Ramos (cell line): ENCODE data around the gene UNC13C.
"Not testable (repeated sequence)": the region's sequence is repeated elsewhere in the genome, so short reads cannot be mapped to it uniquely, and the experiment has no call there.

Experiments
- in situ Hi-C: fragments of 300-500 bp; cut with MboI; formaldehyde crosslinking; loops from one replicate; pipeline ENCODE4 v1.14.3; 2022; ENCODE audit warnings: low sequenced_read_pairs; ENCODE audit not compliant: unreplicated experiment

UNC13C gene

DNA sequence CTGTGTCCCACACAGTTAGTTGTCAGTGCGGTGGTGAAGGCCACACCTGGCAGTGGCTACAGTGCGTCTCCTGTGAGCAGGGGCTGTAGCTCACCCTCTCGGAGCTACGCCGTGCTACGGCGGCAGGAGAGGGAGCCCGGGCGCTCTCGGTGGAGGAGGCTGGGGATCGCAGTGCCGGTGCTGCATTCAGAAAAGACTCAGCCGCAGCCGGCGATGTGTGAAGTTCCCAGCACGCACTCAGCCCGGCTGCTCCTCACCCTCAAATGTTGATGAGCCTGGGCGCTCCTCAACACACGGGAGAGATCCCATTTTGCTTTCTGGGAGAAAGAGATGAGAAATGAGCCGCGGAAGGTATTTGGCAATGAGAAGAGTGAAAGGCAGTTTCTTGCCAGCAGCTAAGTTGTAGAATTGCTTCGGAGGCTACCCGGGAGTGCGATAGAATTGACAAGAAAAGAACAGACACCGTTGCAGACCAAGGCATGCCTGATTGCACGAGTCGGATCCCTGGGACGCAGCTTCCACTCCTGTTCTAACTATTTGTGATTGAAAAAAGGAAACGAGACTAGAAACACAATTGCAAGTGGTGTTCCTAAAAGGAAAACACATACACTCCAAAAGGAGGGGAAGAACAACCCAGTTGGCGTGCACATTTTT is at the start of gene UNC13C:
TSS of gene UNC13C (plus strand) at position 189 of the 654 bp plus-strand sequence. CDS start 34,463 bp downstream, outside the sequence.
- in situ Hi-C loops: no loop called here

DNA sequence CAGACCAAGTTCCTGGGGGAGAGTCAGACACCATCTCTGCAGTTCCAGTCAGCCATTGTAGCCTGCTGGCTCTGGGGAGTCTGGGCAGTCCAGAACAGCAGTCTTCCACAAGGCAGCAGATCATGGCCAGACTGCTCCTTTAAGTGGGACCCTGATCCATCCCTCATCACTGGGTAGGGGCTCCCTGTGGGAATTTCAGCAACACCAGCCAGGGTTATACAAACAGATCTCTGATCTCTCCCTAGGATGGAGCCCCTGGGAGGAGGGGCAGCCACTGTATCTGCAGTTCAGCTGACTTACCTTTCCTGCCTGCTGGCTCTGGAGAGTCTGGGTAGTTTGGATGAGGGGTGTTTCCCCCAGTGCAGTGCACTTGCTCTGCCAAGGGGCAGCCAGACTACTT is 42.1 kb upstream of the UNC13C start:
- in situ Hi-C loops: no loop called here

DNA sequence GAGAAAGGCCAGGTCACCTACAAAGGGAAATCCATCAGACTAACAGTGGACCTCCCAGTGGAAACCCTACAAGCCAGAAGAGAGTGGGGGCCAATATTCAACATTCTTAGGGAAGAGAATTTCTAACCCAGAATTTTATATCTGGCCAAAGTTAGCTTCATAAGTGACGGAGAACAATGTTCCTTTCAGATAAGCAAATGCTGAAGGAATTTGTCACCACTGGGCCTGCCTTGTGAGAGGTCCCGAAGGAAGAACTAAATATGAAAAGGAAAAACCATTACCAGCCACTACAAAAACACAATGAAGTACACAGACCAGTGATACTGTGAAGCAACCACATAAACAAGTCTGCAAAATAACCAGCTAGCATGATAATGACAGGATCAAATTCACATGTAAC is 40.6 kb upstream of the UNC13C start:
- in situ Hi-C loops: not testable (repeated sequence)

DNA sequence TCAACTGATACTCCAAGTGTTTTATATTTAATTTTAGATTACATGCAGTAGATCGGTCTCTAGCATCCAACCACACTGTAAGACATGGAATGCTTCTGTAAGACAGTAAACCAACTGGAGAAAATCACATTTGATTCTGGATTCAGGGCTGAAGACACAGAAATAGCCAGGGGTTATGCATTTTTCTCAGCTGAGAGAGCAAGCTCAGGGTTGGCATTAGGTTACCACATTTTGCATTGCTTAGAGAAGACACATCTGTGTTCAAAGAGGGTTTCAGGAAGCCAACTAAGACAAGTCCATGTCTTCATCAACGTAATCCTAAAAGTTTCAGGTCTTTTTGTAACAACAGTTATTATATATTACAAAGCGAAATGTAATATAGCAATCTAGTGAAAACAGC is 27.7 kb upstream of the UNC13C start:
- in situ Hi-C loops: no loop called here

DNA sequence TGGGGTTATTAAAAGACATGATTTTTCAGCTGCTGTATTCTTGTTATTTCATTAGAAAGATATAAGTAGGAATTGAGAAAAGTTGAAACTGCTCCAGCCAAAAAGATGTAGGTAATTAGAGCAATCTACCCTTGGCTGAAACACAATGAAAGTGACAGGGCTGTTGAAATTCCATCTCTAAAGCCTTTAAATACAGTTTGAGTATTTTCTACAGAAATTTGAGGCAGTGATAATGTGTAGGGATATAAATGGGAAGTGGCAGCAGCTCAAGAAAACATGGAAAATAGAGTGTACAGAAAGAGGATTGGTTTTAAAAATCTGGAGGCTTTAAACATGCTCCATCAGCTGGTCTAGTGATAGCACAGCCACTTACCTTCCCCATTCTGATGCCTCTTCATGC is 22.8 kb upstream of the UNC13C start:
- in situ Hi-C loops: no loop called here

DNA sequence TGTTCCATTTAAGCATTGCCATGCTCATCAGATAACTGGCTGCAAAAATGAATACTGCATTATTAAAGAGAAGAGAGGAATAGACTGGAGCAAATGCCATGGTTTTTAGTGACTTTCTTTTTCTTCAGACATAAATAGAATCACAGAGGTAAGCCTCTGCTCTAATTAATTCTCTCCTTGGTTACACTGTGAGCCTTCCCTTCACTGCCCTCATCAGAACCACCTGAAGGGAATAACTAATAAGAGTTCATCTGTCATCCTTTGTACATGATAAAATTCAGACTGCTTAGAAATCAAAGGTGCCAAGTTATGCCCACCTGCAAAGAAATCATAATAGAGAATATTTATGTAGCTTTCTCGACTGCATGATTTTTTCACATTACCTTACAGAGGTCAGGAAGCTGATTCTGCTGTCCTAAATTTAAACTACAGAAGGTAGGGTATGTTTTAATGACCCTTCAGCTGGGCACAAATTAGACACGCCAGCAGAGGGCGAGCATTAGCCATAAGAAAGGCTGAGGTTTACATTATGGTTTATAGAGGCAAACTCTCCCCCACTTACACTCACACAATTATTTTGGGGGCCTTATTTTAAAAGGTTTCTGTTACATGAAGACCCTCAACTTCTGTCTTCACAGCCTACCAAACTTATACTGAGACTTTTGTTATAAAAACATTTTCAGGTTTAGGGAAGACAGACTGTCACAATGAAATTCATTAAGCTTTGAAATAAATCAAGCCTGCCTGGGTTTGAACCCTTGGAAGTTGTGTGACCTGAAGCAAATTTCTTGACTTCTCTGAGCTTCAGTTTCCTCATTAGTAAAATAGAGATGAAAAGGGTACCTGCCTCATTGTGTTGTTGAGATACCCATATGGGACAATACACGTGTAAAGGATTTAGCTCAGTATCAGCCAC is 15.3 kb upstream of the UNC13C start:
- in situ Hi-C loops: no loop called here

DNA sequence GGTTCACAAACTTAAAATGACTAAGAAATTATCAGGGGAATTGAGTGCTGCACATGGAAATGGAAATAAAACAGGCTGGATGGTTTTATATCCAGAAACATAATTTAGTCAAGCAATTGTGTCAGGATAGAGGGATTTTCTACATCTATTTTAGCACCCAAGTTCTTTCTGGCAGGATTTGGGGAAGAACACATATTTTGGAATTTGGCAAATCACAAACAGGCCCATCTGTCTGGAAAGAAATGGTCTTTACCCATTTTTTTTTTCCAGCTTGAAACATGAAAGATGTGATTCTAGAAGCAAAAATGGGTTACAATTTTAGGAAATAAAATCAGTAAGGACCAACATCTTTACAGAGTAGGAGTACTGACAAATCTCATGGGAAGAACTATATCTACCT is 14.4 kb upstream of the UNC13C start:
- in situ Hi-C loops: no loop called here

DNA sequence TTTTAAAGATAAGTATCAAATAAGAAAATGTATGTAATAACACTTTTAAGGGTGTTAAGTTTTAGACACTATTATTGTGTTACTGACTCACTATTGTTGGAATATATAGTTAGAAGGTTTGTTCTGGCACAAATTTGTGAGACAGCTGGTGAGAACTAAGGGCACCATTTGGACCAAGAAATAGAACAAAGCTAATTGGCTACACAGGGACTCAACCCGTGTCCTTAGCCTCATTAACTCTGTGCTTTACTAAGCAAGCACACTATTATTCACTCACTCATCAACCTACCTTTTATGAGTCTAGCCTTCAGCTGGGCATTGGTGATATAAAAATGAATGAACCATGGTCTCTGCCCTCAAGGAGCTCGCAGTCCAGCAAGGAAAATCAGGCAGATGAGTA is 4.1 kb upstream of the UNC13C start:
- in situ Hi-C loops: no loop called here

DNA sequence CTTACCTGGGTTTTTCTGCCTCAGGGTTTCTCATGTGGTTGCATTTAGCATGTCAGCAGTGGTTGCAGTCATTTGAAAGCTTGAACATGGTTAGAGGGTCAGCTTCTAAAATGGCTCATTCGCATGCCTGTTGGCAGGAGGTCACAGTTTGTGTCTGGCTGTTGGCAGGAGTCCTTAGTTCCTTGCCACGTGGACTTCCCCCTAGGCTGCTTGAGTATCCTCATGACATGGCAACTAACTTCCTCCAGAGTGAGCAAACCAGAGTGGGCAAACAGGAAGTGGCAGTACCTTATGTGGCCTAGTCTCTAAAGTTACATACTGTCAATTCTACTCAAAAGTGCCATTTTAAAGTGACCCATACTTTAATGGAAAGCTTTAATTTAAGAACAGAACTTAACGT is 3.4 kb upstream of the UNC13C start:
- in situ Hi-C loops: no loop called here

DNA sequence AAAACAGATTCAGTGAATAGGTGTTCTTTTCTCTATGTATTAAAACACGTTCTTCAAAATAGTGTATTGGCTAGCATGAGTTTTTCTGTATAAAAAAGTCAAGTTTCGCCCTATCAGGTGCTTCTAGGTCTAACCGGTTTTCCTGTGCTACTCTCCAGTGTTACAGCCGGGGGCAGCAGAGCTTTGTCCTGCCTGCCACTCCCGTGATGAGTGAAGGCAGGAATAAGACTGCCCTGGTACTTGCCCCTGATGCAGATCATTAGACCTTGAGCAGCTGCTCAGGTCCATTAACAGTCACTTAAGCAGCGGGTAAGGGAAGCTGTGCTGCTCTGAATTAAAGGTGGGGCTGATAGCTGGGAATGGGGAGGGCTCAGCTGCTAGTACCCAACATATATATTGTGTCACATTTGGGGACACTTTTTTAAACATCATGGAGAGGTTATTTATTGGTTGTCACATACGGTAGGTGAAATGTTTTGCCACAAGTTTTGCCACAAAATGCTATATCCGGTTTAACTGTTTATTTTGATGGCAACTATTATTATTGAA is 1.3 kb upstream of the UNC13C start:
- in situ Hi-C loops: no loop called here

DNA sequence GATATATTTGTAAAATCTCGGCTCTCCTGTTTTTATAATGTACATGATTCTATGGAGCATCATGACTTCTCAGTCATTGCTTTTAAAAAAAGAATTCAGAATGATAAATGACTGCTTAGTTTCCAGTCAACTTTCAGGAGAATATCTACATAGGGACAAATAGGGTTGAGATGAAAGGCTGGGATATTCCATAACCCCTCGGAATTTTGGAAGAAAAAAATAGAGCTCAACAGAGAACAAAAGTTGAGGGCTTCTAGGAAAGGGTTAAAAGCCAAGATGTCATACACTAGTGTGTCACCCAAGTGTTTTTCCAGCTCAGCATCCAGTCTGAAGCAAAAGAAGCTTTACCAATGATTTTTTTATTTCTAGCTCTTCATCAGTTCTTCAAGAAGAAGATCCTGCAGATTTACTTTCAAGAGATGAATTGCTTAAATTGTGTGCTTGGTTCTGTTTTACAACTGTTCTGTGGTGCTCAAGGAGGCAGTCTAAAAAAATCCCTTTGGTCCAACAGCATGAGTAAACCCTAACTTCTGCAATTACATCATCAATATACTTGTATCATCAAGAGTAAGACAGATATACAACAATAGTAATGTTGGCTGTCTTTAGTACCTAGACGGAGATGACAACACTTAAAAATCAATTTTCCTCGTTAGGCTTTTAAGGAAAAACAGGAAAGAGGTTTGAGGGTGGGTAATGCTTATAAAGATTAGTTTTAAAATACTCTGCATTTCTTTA is 979 bp downstream of the UNC13C start:
- in situ Hi-C loops: no loop called here

DNA sequence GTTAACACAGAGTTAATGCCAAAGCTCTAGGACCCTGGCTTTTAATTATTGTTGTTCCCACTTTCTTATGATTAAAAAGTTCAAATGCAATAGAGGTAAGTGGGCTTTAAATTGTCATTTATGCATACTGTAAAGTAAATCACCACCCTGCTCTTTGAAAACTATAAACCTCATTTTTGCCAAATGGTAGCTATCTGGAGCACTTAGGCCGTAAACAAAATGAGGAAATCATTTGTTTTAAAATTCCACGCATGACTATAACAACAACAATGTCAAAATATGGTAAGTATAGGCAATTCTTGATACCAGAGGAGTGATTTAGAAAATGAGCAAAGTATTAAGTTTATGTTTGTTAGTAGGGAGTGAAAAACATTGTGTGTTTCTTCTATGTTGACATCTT is 1.8 kb downstream of the UNC13C start:
- in situ Hi-C loops: no loop called here

DNA sequence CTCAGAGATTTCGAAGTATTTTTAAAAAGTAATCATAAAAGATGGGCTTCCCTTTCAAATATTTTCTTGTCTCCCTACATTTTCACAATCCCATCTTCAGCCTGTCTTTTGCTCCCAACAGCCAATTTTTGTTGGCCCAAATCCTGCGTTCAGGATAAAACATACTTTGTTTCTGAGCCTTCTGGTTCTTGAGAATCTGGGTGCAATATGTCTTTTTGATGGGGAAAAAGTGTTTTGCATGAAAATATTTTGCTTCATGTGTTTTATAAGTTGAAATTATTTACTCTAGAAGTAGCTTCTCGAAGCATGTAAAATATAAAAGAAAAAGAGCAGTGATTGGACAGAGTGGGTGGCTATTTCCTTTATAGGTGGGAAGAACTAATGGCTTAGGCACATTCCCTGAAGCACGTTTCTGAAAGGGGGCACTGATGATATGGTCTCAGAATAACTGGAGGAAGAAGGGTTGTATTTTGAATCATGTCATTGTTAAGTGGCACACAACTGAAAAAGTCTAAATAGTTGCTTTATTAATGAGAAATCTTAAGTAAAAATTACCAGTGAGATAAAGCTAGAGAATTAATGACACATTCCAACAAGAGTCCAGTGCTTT is 3.9 kb downstream of the UNC13C start:
- in situ Hi-C loops: no loop called here

DNA sequence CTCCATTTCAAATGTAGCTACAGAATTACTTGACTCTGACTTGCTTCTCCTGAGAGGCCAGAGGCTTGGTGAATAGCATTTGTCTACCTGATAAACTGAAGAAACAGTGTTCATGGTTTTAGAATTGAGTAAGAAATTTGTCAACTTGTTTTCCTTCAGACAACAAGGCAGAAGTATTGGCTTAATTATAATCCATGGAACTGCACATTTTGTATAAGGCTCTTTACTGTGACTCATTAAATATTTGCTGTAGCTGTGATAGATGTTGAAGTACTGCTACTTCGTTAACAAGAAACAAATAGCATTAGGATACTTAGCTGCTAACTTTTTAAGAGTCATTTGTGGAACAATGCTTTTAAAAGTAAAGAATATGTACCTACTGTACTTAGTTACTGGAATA is 4.6 kb downstream of the UNC13C start:
- in situ Hi-C loops: no loop called here

DNA sequence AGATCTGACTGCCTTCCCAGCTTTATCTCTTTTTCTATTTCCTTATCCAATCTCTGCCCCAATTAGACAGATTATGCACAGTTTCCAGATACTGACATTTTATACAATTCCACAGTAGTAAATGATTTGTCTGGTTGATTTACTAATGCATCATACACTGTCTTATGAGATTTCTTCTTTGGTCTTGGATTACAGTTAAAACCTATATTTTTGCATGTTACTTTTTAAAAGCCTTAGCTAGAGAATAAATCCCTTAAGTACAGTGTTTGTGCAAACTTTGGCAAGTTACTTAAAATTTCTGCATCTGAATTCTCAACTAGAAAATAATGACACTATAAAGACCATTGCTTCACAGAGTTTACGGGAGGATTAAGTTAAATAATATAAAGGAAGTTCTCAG is 6.0 kb downstream of the UNC13C start:
- in situ Hi-C loops: no loop called here

DNA sequence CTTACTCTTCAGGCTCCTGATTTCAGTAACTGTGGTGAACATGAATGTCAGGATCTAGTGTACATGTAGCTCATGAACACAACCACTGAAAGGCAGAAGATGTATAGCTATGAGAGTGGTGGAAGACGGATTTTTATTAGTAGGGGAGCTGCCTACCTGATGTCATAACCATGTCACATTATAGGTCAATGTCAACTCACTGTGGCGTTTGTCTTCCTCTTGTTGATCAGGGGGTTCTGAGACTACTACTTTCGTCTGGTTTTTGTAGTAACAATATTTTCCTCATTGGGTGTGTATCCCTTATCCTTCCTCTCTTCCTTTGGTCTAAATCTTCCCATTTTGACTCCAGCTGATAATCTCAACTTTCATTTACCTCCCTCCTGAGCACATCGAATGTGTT is 7.3 kb downstream of the UNC13C start:
- in situ Hi-C loops: no loop called here

DNA sequence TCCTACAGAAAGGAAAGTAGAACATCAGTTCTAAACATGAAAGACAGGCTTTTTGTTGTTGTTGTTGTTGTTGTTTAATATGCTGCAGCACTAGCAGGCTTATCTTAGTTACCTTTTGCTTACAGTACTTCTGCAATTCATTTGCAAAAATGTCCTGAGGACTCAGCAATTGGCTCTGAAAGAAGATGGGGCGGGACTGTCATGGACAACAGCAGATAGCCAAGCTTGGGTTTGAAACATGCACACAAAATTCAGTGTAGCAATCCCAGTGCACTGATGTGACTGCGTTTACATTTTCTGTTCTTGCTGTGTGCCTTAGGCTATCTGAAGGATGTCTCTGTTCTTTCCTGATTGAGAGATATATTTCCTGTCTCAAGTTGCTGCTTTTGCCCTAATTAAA is 9.2 kb downstream of the UNC13C start:
- in situ Hi-C loops: no loop called here

DNA sequence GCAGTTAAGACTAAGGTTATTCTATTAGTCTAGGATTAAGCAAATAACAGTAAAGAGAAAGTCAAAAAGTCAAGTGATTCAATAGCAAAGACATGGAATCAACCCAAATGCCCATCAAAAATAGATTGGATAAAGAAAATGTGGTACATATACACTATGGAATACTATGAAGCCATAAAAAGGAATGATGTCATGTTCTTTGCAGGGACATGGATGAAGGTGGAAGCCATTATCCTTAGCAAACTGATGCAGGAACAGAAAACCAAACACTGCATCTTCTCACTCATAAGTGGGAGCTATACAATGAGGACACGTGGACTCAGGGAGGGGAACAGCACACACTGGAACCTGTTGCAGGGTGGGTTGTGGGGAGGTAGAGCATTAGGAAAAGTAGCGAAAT is 29.0 kb downstream of the UNC13C start:
- in situ Hi-C loops: no loop called here

DNA sequence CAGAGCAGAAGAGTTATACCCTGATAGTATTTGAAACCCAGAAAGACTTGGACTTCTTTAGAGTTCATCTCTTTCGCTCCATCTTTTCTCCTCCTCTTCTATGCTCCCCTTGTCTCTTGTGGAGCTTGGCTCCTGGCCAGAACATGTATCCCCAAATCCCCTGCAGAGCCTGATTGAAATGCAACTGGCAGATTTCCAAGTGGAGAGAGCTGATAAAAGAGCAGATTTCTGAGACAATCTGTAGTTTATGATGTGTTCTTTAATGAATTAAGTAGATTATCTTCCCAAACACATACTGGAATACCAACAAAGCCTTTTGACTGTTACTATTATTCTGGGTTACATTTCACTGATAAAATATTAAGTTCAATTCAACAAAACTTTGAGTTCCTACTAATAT is 33.4 kb downstream of the UNC13C start:
- in situ Hi-C loops: no loop called here

DNA sequence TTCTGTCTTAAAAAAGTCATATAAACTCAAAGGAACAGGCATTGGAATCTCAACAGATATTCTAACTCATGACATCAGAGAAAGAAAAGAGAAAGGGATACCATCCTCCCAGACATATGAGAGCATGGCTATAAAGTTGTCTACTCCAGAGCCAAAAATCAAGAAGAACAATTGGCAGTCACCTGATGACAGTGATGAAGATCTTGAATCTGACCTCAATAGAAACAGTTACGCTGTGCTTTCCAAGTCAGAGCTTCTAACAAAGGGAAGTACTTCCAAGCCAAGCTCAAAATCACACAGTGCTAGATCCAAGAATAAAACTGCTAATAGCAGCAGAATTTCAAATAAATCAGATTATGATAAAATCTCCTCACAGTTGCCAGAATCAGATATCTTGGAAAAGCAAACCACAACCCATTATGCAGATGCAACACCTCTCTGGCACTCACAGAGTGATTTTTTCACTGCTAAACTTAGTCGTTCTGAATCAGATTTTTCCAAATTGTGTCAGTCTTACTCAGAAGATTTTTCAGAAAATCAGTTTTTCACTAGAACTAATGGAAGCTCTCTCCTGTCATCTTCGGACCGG is 35.9 kb downstream of the UNC13C start:
- in situ Hi-C loops: no loop called here
